Activated CD4-positive, alpha-beta memory T cell treated with anti-CD3 and anti-CD28 coated beads, Interleukin-2, amount 10 ng/mL, durations not matched to agents 7 days and 5 days (primary cell): ENCODE measurements around the gene HPCA. TPM values are rescaled to one million over a fixed set of nuclear protein-coding genes. Genes with fewer than 3 reads are reported as not detected.

Experiments
- CTCF ChIA-PET: fragments of 350-600 bp; sonication (Branson Sonifier 250); formaldehyde crosslinking; loops from one replicate; lab custom pipeline; 2021; ENCODE audit warnings: antibody characterized with exemption, inconsistent platforms; lab: Charles Lee
- POLR2A ChIA-PET: fragments of 350-600 bp; sonication (Branson Sonifier 250); formaldehyde crosslinking; loops from one replicate; lab custom pipeline; 2021; ENCODE audit warnings: antibody characterized with exemption; lab: Charles Lee
- DNase-seq: peaks from one replicate; pipeline ENCODE4 v3.0.0-alpha.2; 2020
- H3K27ac Mint-ChIP-seq: one replicate; pipeline ENCODE4 v1.8.0; 2021; ENCODE audit warnings: mild to moderate bottlenecking, mixed read lengths
- H3K27me3 Mint-ChIP-seq: one replicate; pipeline ENCODE4 v1.8.0; 2021; ENCODE audit warnings: mixed read lengths
- H3K36me3 Mint-ChIP-seq: one replicate; pipeline ENCODE4 v1.8.0; 2021; ENCODE audit warnings: low read depth, mixed read lengths
- H3K4me1 Mint-ChIP-seq: one replicate; pipeline ENCODE4 v1.8.0; 2021; ENCODE audit warnings: mixed read lengths
- H3K4me3 Mint-ChIP-seq: one replicate; pipeline ENCODE4 v1.8.0; 2021; ENCODE audit warnings: mild to moderate bottlenecking, mixed read lengths
- H3K9me3 Mint-ChIP-seq: one replicate; pipeline ENCODE4 v1.8.0; 2021; ENCODE audit warnings: mixed read lengths
- total RNA-seq, 2 experiments: library from RNA; stranded (reverse); gene quantifications; one replicate each; pipeline ENCODE4 v1.2.3, GENCODE V29; 2021

The HPCA gene
- under 1 TPM; 0.38 to 0.60 TPM for total RNA-seq

DNA sequence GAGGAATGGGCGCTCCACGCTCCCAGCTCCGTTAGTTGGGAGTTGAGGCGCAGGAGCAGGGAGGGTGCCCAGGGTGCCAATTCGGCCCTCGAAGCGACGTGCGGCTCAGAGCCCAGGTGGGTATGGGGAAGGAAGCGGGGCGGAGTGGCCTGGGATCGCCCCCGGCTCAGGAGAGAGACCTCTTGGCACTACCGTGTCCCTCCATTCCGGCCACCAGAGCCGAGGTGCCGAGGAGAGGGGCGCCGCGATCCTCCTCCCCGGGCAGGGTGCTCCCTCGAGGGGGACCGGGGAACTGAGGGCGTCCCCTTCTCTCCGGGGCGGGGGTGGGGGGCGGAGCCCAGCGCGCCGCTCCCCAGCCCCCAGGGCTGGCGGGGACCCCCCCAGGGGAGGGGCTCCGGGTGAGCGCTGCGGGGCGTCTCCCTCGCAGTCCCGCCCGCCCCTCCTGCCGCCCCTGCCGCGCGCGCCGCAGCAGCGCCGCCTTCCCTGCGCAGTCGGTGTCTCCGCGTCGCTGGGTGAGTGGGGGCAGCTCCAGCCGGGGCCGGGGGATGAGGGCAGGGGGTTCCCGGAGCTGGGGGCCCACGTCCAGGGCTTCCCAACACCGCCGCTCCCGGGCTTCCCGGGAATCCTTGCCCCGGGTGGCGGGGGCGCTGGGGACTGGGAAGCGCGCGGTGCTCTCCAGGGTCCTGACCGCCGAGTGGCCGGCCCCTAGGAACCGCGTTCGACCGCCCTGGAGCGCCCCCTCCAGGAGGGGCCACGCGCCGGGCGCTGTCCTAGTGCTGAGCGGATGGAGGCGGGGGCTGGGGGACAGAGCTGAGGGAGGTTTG lies at the start of gene HPCA:
Gene HPCA (plus strand): TSS at position 488 of the 824 bp plus-strand sequence. CDS start 2,408 bp downstream, outside the sequence.
- H3K4me3 Mint-ChIP-seq: no peak within 1 kb of the TSS
- peaks cover 3% of the 10 kb centered on the region for H3K4me1 Mint-ChIP-seq
- CTCF ChIA-PET: interaction anchor here (0.7 to 1.3 kb wide), 2 partner anchors 10 to 15 kb away, joined by 3 to 4 read pairs; no protein-coding TSS in a partner anchor
- DNase-seq: peak; percentile 56
- no peak within 1 kb of the TSS for H3K27ac Mint-ChIP-seq
- H3K27me3 Mint-ChIP-seq: peaks cover 63% of the 10 kb centered on the region
- POLR2A ChIA-PET: no interaction called here
- no peaks in the 10 kb centered on the region for H3K9me3 Mint-ChIP-seq
- no peaks in the 10 kb centered on the region for H3K36me3 Mint-ChIP-seq

DNA sequence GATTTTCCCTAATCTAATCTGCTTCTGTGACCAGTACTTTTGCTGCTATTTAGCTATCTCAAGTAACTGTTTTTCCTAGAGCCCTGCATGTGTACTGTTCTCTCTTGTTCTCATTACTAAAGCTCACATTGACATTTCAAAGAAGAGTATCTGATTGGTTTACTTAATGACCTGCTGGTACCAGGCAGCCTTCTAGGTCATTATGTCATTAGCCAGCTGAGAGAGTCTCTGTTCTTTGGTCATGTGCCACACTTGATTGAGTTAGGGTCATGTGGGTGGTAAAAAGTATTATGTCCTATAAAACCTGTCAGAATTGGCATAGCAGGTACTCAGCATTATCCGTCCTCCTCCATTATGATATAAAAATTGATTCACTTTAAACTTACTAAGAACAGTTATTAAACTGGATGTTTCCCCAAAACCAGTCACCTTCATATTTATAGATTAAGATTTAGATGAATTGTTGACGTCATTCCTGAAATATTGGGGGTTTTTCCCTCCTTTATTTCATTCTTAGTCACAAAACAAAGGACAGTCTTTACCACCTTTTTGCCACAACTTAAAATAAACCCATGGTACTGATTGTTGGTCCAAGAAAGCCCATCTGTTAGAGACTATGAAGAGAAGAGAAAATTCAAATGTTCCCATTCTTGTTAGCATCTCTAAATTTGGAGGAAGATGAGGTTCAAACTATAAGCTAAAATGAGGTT lies 37.8 kb upstream of the HPCA start:
- CTCF ChIA-PET: no interaction called here
- peaks cover 3% of the 10 kb centered on the region for H3K4me1 Mint-ChIP-seq
- H3K36me3 Mint-ChIP-seq: peaks cover 45% of the 10 kb centered on the region
- no peak overlapping the region for H3K4me3 Mint-ChIP-seq
- no peak overlapping the region for H3K27ac Mint-ChIP-seq
- POLR2A ChIA-PET: interaction anchor here (1.3 kb wide), 1 partner anchor 198 kb away, joined by 3 read pairs; the partner anchor contains the start of genes RBBP4 and ZBTB8OS
- H3K27me3 Mint-ChIP-seq: no peaks in the 10 kb centered on the region
- DNase-seq: no peak
- no peaks in the 10 kb centered on the region for H3K9me3 Mint-ChIP-seq

- CTCF ChIA-PET: no interaction called here
- POLR2A ChIA-PET: no interaction called here
- Mint-ChIP-seq H3K9me3 (no peaks in the 10 kb centered on the region), H3K27me3 (no peaks in the 10 kb centered on the region), H3K4me1 (no peaks in the 10 kb centered on the region), H3K4me3 (no peak overlapping the region), H3K36me3 (peaks cover 71% of the 10 kb centered on the region), H3K27ac (no peak overlapping the region)
- no peak for DNase-seq
Measured at GRCh38 chr1:32855861-32856617, 30.3 kb upstream of the HPCA start.

DNA sequence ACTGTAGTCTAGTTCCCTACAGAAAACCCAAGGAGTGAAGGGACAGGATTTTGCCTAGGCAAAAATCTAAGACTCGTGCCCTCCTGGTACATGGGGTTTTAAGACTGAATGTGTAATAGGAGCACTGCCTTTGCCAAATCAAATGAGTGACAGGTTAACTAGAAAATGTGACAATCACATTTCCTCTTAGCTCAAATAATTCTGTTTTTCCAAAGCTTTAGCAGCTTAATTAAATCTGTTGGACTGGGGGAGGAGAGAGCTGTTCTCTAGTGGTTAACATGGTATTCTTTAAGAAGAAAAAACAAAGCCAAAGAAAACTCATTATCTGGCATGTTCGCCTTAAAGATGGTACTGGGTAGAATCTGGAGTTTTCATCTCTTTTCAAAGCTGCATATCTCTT lies 28.2 kb upstream of the HPCA start:
- H3K4me1 Mint-ChIP-seq: no peaks in the 10 kb centered on the region
- no peak overlapping the region for H3K4me3 Mint-ChIP-seq
- H3K9me3 Mint-ChIP-seq: no peaks in the 10 kb centered on the region
- H3K36me3 Mint-ChIP-seq: peaks cover 65% of the 10 kb centered on the region
- CTCF ChIA-PET: no interaction called here
- DNase-seq: no peak
- POLR2A ChIA-PET: no interaction called here
- H3K27me3 Mint-ChIP-seq: no peaks in the 10 kb centered on the region
- no peak overlapping the region for H3K27ac Mint-ChIP-seq

GRCh38 chr1:32858791-32859190 lies 27.5 kb upstream of the HPCA start:
- H3K4me1 Mint-ChIP-seq: no peaks in the 10 kb centered on the region
- no peak overlapping the region for H3K27ac Mint-ChIP-seq
- DNase-seq: no peak
- peaks cover 64% of the 10 kb centered on the region for H3K36me3 Mint-ChIP-seq
- H3K4me3 Mint-ChIP-seq: no peak overlapping the region
- no peaks in the 10 kb centered on the region for H3K27me3 Mint-ChIP-seq
- POLR2A ChIA-PET: no interaction called here
- H3K9me3 Mint-ChIP-seq: no peaks in the 10 kb centered on the region
- CTCF ChIA-PET: no interaction called here

DNA sequence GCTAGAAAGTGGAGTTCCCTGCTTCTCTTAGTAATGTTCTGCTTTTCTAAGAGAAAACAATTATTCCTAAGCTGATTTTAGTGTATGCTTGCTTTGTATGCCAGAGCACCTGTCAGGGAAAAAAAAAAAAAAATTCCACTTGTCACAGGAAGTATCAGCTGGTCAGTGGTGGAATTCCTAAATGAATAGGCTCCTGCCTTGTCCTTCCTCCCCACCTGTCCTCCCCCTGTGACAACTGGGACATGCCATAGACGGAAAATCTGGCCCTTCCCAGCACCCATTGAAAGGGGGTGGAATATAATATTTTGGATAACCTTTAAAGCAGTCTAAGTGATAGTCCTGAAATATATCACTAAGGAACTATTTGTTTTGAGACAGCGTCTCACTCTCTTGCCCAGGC lies 26.4 kb upstream of the HPCA start:
- CTCF ChIA-PET: interaction anchor here (0.5 to 2.3 kb wide), 4 partner anchors 15 to 852 kb away, joined by 3 to 6 read pairs (median 5); no protein-coding TSS in a partner anchor
- POLR2A ChIA-PET: no interaction called here
- Mint-ChIP-seq H3K9me3 (no peaks in the 10 kb centered on the region), H3K27ac (no peak overlapping the region), H3K4me3 (no peak overlapping the region), H3K4me1 (no peaks in the 10 kb centered on the region), H3K36me3 (peaks cover 63% of the 10 kb centered on the region), H3K27me3 (no peaks in the 10 kb centered on the region)
- DNase-seq: no peak

GRCh38 chr1:32860566-32860965 lies 25.7 kb upstream of the HPCA start:
- CTCF ChIA-PET: interaction anchor here (0.6 to 2.3 kb wide), 3 partner anchors 14 to 340 kb away, joined by 3 to 6 read pairs (median 6); no protein-coding TSS in a partner anchor
- no peak for DNase-seq
- peaks cover 59% of the 10 kb centered on the region for H3K36me3 Mint-ChIP-seq
- no peak overlapping the region for H3K4me3 Mint-ChIP-seq
- H3K4me1 Mint-ChIP-seq: no peaks in the 10 kb centered on the region
- no peak overlapping the region for H3K27ac Mint-ChIP-seq
- POLR2A ChIA-PET: no interaction called here
- no peaks in the 10 kb centered on the region for H3K27me3 Mint-ChIP-seq
- H3K9me3 Mint-ChIP-seq: no peaks in the 10 kb centered on the region

GRCh38 chr1:32861904-32862695 lies 24.2 kb upstream of the HPCA start:
- ChIA-PET POLR2A (interaction anchor here (0.9 kb wide), 1 partner anchor 13 kb away, joined by 3 read pairs; no protein-coding TSS in a partner anchor), CTCF (interaction anchor here (2.3 kb wide), 1 partner anchor 15 kb away, joined by 6 read pairs; no protein-coding TSS in a partner anchor)
- Mint-ChIP-seq H3K4me1 (no peaks in the 10 kb centered on the region), H3K27me3 (no peaks in the 10 kb centered on the region), H3K27ac (no peak overlapping the region), H3K9me3 (no peaks in the 10 kb centered on the region), H3K4me3 (no peak overlapping the region), H3K36me3 (peaks cover 44% of the 10 kb centered on the region)
- DNase-seq: no peak

DNA sequence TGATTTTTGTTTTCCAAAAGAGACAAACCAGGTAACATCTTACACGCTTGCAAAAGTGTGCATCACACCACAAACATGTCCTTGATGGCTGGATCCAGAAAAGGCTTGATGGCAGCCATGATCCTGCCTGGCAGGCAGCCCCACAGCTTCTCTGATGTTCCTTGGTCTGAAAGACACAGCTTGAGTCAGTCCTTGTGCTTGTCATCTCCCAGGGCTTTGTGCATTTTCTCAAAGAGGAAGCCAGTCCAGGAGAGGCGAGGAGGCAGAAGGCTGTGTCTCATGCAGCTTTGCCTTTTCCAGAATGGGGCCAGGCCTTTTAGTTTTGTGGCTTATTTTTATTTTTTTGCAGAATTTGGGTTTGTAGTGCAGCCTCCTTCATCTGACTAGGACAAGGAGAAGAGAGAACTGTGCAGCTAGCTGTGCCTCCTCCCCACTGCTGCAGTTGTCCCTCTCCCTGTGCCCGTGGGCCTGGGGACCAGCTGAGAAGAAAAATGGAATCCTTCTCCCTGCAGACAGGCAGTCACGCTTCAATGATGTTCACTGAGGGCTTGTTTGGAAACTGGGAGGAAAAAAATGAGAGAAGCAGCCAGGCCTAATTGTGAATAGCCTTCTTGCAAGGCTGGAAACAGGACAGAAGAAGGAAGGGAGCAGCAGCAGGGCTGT lies 22.9 kb upstream of the HPCA start:
- no peaks in the 10 kb centered on the region for H3K9me3 Mint-ChIP-seq
- ChIA-PET POLR2A (no interaction called here), CTCF (interaction anchor here (0.7 kb wide), 1 partner anchor 269 kb away, joined by 3 read pairs; no protein-coding TSS in a partner anchor)
- DNase-seq: no peak
- no peak overlapping the region for H3K27ac Mint-ChIP-seq
- H3K4me1 Mint-ChIP-seq: no peaks in the 10 kb centered on the region
- H3K27me3 Mint-ChIP-seq: no peaks in the 10 kb centered on the region
- H3K4me3 Mint-ChIP-seq: no peak overlapping the region
- H3K36me3 Mint-ChIP-seq: peaks cover 35% of the 10 kb centered on the region

GRCh38 chr1:32863881-32864245 lies 22.4 kb upstream of the HPCA start:
- H3K27me3 Mint-ChIP-seq: peaks cover 3% of the 10 kb centered on the region
- CTCF ChIA-PET: interaction anchor here (0.7 kb wide), 1 partner anchor 269 kb away, joined by 3 read pairs; no protein-coding TSS in a partner anchor
- no peak for DNase-seq
- H3K4me1 Mint-ChIP-seq: no peaks in the 10 kb centered on the region
- no peak overlapping the region for H3K4me3 Mint-ChIP-seq
- H3K27ac Mint-ChIP-seq: no peak overlapping the region
- H3K9me3 Mint-ChIP-seq: no peaks in the 10 kb centered on the region
- POLR2A ChIA-PET: no interaction called here
- H3K36me3 Mint-ChIP-seq: peaks cover 30% of the 10 kb centered on the region

- no peaks in the 10 kb centered on the region for H3K9me3 Mint-ChIP-seq
- H3K4me1 Mint-ChIP-seq: no peaks in the 10 kb centered on the region
- peaks cover 8% of the 10 kb centered on the region for H3K27me3 Mint-ChIP-seq
- no peak for DNase-seq
- H3K36me3 Mint-ChIP-seq: peaks cover 26% of the 10 kb centered on the region
- POLR2A ChIA-PET: no interaction called here
- no peak overlapping the region for H3K4me3 Mint-ChIP-seq
- CTCF ChIA-PET: interaction anchor here (0.7 kb wide), 1 partner anchor 270 kb away, joined by 3 read pairs; no protein-coding TSS in a partner anchor
- H3K27ac Mint-ChIP-seq: no peak overlapping the region
Measured at GRCh38 chr1:32864375-32865019, 21.8 kb upstream of the HPCA start.
